GM13976 (cell line): ENCODE results near the gene DLGAP4.
A peak's percentile ranks its signal among the peaks of the same experiment; 100 is the strongest.

ENCODE experiments used
- DNase-seq: peaks from one replicate; pipeline ENCODE4 v3.0.0; 2012; ENCODE audit warnings: low spot score
- in situ Hi-C: fragments of 300-500 bp; cut with MboI; formaldehyde crosslinking; loops from one replicate; pipeline ENCODE4 v1.12.0; 2022; ENCODE audit warnings: low sequenced_read_pairs, mixed read lengths, inconsistent platforms; ENCODE audit not compliant: unreplicated experiment
- TF ChIP-seq, protein P1 (sequence below): IDR thresholded peaks from 2 replicates; pipeline ENCODE4 v1.5.1; 2012; ENCODE audit warnings: borderline replicate concordance, mild to moderate bottlenecking; ENCODE audit not compliant: insufficient read depth; ENCODE audit errors: extremely low read depth, missing control alignments, control extremely low read depth

Gene DLGAP4

GRCh38 chr20:36396847-36397630, 90.9 kb downstream of the DLGAP4 start:
- no peak for DNase-seq
- in situ Hi-C loops, result no loop called here
- TF ChIP-seq, protein P1, sequence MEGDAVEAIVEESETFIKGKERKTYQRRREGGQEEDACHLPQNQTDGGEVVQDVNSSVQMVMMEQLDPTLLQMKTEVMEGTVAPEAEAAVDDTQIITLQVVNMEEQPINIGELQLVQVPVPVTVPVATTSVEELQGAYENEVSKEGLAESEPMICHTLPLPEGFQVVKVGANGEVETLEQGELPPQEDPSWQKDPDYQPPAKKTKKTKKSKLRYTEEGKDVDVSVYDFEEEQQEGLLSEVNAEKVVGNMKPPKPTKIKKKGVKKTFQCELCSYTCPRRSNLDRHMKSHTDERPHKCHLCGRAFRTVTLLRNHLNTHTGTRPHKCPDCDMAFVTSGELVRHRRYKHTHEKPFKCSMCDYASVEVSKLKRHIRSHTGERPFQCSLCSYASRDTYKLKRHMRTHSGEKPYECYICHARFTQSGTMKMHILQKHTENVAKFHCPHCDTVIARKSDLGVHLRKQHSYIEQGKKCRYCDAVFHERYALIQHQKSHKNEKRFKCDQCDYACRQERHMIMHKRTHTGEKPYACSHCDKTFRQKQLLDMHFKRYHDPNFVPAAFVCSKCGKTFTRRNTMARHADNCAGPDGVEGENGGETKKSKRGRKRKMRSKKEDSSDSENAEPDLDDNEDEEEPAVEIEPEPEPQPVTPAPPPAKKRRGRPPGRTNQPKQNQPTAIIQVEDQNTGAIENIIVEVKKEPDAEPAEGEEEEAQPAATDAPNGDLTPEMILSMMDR, result no peak

- TF ChIP-seq, protein P1, result no peak
- no peak for DNase-seq
- in situ Hi-C loops, result no loop called here
These were observed 92.4 kb downstream of the DLGAP4 start for GRCh38 chr20:36398515-36398914.

- in situ Hi-C loops, result no loop called here
- TF ChIP-seq, protein P1, result peak; percentile 26
- DNase-seq, result peak; percentile 76
These were observed 93.2 kb downstream of the DLGAP4 start for GRCh38 chr20:36399147-36399968.

DNA sequence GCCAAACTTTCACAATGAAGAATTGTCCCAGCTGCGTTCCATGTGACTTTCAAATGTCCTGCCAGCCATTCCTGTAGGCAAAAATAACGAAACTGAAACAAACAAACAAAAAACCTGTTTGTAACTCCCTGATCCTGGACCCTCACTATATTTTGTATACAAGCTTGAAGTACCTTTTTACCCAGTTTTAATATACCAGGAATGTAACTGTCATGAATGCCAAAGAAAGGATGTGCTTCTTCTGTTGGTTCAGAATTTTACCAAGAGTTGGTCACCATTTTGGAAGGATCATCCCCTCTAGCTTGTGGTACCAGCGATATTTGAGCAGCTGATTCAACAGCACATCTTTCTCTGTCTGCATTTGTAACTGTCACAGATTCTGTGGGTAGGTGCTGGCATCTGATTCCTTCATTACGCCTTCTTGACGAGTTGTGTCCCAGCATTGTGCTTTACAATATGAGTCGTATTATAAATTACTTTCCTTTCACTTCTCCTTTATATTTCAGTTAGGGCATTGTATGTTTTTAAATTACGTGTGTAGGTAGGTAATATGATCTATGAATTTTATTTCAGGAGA, 93.9 kb downstream of the DLGAP4 start:
- TF ChIP-seq, protein P1, result no peak
- no peak for DNase-seq
- in situ Hi-C loops, result no loop called here

DNA sequence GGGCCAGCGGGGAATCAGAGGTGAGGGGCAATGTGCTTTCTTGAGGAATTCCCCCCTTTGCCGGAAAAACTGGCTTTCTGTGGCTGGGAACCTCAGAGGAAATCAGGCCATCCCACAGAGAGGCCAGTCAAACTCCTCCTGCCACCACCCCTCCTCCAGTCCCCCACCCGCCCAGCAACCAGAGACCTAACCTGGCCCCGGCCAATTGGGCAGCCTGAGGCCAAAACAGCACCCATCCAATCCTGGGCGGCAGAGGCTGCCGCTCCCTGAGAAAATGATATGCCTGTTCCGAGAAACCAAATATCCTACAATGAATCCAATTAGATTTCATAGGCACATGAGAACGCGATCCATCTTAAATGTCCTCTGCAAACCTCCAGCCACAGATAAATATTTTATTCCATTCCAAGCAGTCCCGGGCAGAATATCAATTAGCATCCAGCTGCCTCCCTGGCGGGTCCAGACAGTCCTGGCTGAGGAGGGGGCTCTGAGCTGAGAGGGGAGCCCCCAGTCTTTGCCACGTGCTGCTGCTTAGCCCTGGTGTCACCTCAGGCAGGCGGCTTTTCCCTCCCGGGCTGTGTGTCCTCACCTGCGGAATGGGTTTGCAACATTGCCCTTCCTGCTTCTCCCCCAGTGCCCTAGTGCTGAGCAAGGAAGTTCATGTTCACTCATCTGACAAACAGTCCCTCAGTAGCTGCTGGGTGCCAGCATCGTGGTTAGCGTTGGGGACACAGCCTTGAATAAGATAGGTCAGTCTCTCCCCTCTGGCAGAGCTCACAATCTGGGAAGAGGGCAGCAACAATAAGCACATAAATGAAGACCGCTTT, 95.0 kb downstream of the DLGAP4 start:
- TF ChIP-seq, protein P1, result no peak
- no peak for DNase-seq
- in situ Hi-C loops, result no loop called here

DNA sequence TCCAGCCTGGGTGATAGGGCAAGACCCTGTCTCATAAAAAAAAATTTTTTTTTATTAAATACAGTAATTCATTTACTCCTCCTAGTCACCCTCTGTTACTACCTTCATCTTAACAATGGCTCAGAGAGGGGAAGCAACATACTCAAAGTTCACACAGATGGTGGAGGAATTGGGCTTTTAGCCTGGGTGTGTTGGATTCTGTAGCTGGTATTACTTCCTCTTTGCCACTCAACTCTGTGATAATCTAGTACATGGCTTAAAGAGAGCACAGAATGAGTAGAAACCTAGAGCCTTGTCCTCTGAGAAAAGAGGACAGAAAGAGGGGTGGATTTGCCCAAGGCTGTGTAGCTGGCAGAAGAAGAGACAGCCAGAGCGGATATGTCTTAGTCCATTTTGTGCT, 96.6 kb downstream of the DLGAP4 start:
- in situ Hi-C loops, result no loop called here
- TF ChIP-seq, protein P1, result no peak
- no peak for DNase-seq
